Karpas-422 (cell line): Measurements from ENCODE around the gene HSD17B8. TPM values are rescaled to one million over a fixed set of nuclear protein-coding genes. Genes with fewer than 3 reads are reported as not detected.

Experiments used
- DNase-seq: peaks from one replicate; pipeline ENCODE4 v3.0.0-alpha.2; 2015
- H2AFZ ChIP-seq: fragments of 200-600 bp; sonication (generic); 2 replicates; pipeline ENCODE4 v1.6.1; 2014; ENCODE audit warnings: antibody characterized with exemption, low read length, mixed read lengths
- H3K27ac ChIP-seq: fragments of 200-600 bp; sonication (generic); 2 replicates; pipeline ENCODE4 v1.5.1; 2014; ENCODE audit warnings: mild to moderate bottlenecking, low read length, moderate library complexity
- H3K27me3 ChIP-seq: fragments of 200-600 bp; sonication (generic); 2 replicates; pipeline ENCODE4 v1.6.1; 2014; ENCODE audit warnings: low read length, mixed read lengths
- H3K36me3 ChIP-seq: fragments of 200-600 bp; sonication (generic); 2 replicates; pipeline ENCODE4 v1.6.1; 2014; ENCODE audit warnings: low read length, mixed read lengths; ENCODE audit not compliant: insufficient read depth
- H3K4me1 ChIP-seq: fragments of 200-600 bp; sonication (generic); 2 replicates; pipeline ENCODE4 v1.6.1; 2014; ENCODE audit warnings: mild to moderate bottlenecking, low read length, mixed read lengths
- H3K4me2 ChIP-seq: fragments of 200-600 bp; sonication (generic); 2 replicates; pipeline ENCODE4 v1.6.1; 2014; ENCODE audit warnings: low read length, low read depth, mild to moderate bottlenecking; ENCODE audit not compliant: poor library complexity, severe bottlenecking
- H3K4me3 ChIP-seq: fragments of 200-600 bp; sonication (generic); 2 replicates; pipeline ENCODE4 v1.5.1; 2014; ENCODE audit warnings: mild to moderate bottlenecking, antibody characterized with exemption, low read length, mixed read lengths
- H3K79me2 ChIP-seq: fragments of 200-600 bp; sonication (generic); 2 replicates; pipeline ENCODE4 v1.6.1; 2014; ENCODE audit warnings: mild to moderate bottlenecking, low read length, mixed read lengths
- H3K9ac ChIP-seq: fragments of 200-600 bp; sonication (generic); 2 replicates; pipeline ENCODE4 v1.6.0; 2014; ENCODE audit warnings: low read length
- H3K9me2 ChIP-seq: fragments of 200-600 bp; sonication (generic), shearing (Covaris generic); replicated peaks from 2 replicates; pipeline ENCODE4 v1.6.0; 2014; ENCODE audit warnings: mild to moderate bottlenecking, low read length, moderate library complexity; ENCODE audit not compliant: insufficient read depth
- H3K9me3 ChIP-seq: fragments of 300-700, 200-600 bp; sonication (generic); 2 replicates; pipeline ENCODE4 v1.6.1; 2014; ENCODE audit warnings: low read length, mixed read lengths
- H4K20me1 ChIP-seq: fragments of 200-600 bp; sonication (generic); 2 replicates; pipeline ENCODE4 v1.6.1; 2014; ENCODE audit warnings: mild to moderate bottlenecking, antibody characterized with exemption, low read length, low read depth; ENCODE audit not compliant: insufficient read depth
- total RNA-seq: library from RNA; depleted of rRNA; stranded (reverse); fragments of >200 nt; shearing (Covaris generic); gene quantifications from 2 replicates; pipeline ENCODE4 v1.2.3, GENCODE V29; 2014; ENCODE audit warnings: low replicate concordance

The HSD17B8 gene
- total RNA-seq, 1 experiment from 2014 or later: 15.5 TPM

DNA sequence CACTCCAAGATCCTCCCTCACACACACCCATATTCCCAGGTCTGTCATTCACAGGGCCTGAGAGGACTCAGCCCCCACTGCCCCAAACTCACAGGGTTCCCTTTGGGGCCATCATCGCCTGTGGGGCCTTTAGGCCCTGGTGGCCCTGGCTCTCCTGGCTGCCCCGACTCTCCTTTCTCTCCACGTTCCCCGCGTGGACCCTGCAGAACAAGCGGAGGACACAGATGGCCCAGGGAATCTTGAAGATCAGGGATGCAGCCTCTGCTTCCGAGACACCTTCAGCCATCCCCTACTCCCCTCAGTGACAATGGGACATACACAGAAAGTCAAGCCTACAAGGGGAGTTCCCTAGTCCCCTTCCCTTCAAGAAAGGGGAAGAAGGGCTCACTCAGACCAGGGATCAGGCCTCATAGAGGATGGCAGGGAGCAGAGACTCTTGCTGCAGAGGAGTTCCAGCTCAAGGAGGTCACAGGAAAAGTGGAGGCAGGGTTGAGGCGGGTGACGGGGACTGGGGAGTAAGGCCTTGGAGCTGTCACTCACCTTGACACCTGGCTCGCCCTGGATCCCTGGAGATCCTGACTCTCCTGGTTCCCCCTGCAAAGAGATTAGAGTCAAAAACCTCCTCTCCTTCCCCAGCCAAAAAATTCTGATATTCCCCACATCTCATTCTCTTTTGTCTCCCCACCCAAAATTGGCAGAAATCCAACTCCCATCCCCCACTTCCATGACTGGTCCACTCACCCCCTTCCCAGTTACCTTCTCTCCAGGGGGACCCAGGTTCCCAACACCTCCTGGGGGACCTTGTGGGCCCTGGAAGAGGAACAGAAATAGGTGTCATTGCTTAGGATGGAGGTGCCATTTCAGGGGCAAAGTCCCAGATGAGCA is 34.9 kb upstream of the HSD17B8 start:
- Histone ChIP-seq H3K36me3 (no peaks in the 10 kb centered on the region), H3K4me1 (peaks cover 17% of the 10 kb centered on the region), H3K27ac (no peak overlapping the region), H2AFZ (no peak overlapping the region), H3K4me2 (peak overlapping the region; percentile 47), H3K9ac (no peak overlapping the region), H3K79me2 (no peaks in the 10 kb centered on the region), H3K4me3 (no peak overlapping the region), H4K20me1 (no peaks in the 10 kb centered on the region), H3K27me3 (no peaks in the 10 kb centered on the region), H3K9me3 (no peaks in the 10 kb centered on the region), H3K9me2 (no peaks in the 10 kb centered on the region)
- DNase-seq: no peak

DNA sequence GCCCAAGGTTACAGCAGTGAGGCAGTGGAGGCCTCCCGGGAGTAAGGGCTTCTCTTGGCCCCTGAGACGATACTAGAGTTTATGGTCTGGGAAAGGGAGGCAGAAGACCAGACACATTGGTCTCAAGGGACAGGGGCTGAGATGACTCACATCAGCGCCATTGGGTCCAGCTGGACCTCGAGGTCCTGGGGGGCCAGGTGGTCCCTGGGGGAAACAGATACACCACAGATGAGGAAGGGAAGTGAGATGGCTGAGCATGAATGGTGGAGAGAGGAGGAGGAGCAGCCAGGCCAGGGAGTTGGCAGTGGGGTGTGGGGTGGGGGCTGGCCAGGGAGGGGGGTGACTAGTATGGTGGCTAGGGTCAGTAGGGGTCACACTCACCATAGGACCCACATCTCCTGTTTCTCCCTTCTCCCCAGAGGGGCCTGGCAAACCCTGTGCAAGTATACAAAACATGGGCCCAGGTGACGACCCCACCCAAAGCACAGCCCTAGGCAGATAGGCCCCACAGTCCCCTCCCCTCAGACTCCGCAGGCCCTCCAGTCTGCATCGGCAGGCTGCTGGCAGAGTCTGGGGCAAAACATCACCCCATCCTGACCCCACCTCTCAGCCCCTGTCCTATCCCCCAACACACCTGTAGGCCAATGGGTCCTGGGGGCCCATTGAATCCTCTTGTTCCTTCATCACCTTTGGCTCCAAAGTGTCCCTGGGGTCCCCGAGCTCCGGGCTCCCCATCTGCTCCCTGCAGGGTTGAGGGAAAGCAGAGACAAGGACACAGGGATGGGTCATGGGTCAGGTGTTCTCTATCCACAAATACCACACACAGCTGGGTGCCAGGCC is 34.1 kb upstream of the HSD17B8 start:
- peak; percentile 83 for DNase-seq

DNA sequence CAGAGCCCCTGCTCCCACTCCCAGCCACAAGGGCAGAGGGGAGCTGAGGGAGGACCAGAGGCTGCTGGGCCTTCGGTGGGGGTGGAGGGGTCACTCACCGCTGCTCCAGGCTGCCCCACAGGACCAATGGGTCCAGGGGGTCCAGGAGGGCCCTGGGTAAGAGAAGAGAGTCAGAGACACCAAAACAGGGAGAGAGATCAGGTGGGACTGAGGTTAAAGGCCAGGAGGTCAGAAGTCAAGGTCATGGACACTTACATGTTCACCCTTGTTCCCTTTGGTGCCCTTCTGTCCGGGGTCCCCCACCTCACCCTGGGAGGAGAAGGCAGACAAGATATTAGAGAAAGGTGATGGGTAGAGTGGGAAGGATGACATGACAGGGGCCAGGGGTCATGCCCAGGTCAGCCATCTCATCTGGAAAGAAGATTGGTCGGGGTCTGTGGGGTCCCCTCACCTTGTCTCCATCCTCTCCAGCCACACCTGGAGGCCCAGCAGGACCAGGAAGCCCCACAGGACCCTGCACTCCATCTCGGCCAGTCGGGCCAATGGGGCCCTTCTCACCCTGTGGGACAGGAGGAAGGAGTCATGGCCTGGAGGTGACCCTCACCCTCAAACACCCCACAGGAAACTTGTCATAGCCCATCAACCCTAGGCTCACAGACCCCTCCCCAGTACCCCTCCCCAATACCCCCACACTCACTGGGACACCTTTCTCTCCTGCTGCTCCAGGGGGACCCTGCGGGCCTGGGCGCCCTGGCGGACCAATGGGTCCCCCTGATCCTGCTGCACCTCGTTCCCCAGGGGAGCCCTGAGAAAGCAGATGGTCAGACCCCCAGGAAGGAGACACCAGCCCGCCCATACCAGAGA is 33.2 kb upstream of the HSD17B8 start:
- Histone ChIP-seq H2AFZ (no peak overlapping the region), H3K9me2 (no peaks in the 10 kb centered on the region), H3K36me3 (no peaks in the 10 kb centered on the region), H3K9ac (no peak overlapping the region), H3K27me3 (no peaks in the 10 kb centered on the region), H3K4me1 (peaks cover 17% of the 10 kb centered on the region), H4K20me1 (no peaks in the 10 kb centered on the region), H3K79me2 (no peaks in the 10 kb centered on the region), H3K4me2 (no peak overlapping the region), H3K4me3 (no peak overlapping the region), H3K27ac (no peak overlapping the region), H3K9me3 (no peaks in the 10 kb centered on the region)
- no peak for DNase-seq

More for the DNA sequence above, 34.1 kb upstream of the HSD17B8 start:
- H3K27ac ChIP-seq: no peak overlapping the region
- peaks cover 17% of the 10 kb centered on the region for H3K4me1 ChIP-seq
- no peak overlapping the region for H3K4me3 ChIP-seq
- H3K9me2 ChIP-seq: no peaks in the 10 kb centered on the region
- H3K9me3 ChIP-seq: no peaks in the 10 kb centered on the region
- no peaks in the 10 kb centered on the region for H3K79me2 ChIP-seq
- no peaks in the 10 kb centered on the region for H3K27me3 ChIP-seq
- no peaks in the 10 kb centered on the region for H3K36me3 ChIP-seq
- H3K4me2 ChIP-seq: peak overlapping the region; percentile 47
- H4K20me1 ChIP-seq: no peaks in the 10 kb centered on the region
- H2AFZ ChIP-seq: no peak overlapping the region
- H3K9ac ChIP-seq: no peak overlapping the region

DNA sequence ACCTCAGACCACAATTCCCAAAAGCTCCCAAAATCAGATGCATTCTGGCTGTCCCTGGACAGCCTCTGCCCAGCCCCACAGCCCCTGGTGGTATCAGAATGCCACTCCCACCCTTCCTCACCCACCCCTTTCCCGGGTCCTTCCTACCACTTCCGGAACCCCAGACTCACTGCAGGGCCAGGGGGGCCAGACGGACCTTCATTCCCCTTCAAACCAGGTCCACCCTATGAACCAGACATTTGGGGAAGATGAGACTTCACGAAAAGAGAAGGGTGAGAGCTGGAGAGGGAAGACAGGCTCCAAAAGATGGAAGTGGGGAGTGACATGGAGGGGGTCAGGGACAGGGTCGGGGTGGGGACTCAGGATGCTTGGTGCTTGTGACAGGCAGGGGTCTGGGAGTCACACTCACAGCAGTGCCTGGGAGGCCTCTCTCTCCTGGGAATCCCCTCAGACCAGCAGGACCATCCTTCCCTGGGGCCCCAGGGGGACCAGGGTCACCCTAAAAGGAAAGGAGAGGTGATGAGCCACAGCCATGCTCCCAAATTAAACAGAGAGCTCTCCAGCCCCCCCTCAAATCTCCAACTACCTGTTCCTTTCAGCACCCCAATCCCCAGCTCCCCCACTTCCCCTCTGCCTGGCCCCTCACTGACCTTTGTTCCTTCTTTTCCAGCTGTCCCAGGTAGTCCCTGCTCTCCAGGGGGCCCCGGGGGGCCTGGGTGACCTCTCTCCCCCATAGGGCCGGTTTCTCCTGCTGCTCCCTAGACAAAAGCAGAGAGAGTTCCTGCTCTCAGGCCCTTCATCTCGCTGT is 32.4 kb upstream of the HSD17B8 start:
- H3K4me3 ChIP-seq: no peak overlapping the region
- no peak for DNase-seq
- no peaks in the 10 kb centered on the region for H3K9me2 ChIP-seq

DNA sequence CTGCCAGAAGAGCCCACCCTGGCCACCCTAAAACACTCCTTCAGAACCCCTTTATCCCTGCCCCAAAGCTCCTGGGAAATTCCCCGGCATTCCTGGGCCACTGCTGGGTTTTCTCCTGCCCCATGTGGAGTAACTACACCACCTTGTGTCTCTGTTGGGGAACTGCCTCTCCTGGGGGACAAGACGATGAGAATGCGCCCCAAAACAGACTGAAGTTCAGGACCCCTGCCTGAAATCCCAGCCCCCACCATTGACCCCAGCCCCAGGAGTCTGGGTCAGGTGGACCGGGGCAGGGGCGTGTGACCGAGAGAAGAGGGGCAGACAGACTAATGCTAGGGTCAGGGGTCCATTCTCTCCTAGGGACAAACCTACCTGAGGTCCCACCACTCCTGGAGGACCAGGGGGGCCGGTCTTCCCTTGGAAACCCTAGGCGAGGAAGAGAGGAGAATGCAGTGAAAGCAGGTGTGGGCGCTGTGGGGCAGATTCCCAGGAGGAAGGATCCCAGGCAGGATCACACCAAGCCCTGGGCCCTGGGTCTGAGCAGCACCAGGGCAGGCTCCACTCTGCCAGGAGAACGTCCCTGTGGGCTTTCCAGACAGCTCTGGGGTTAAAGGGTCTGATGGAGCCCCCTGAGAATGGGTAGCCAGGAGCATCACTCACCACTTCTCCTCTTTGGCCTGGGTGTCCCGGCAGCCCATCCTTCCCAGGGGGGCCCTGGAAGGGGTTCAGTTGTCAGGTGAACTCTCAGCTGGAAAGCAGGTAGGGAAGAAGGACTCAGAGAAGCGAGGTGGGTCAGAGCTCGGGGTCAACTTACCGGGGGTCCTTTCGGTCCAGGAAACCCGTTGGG is 31.5 kb upstream of the HSD17B8 start:
- peak; percentile 67 for DNase-seq
- Histone ChIP-seq H3K27me3 (no peaks in the 10 kb centered on the region), H3K9me2 (no peaks in the 10 kb centered on the region), H3K4me3 (no peak overlapping the region), H3K79me2 (no peaks in the 10 kb centered on the region), H2AFZ (no peak overlapping the region), H3K36me3 (no peaks in the 10 kb centered on the region), H3K9ac (no peak overlapping the region), H4K20me1 (no peaks in the 10 kb centered on the region), H3K4me2 (no peak overlapping the region), H3K4me1 (peaks cover 17% of the 10 kb centered on the region), H3K27ac (no peak overlapping the region), H3K9me3 (no peaks in the 10 kb centered on the region)

More for the DNA sequence above, 32.4 kb upstream of the HSD17B8 start:
- no peaks in the 10 kb centered on the region for H3K79me2 ChIP-seq
- no peaks in the 10 kb centered on the region for H3K27me3 ChIP-seq
- no peak overlapping the region for H3K27ac ChIP-seq
- no peaks in the 10 kb centered on the region for H3K36me3 ChIP-seq
- H2AFZ ChIP-seq: no peak overlapping the region
- no peak overlapping the region for H3K9ac ChIP-seq
- no peaks in the 10 kb centered on the region for H3K9me3 ChIP-seq
- no peak overlapping the region for H3K4me2 ChIP-seq
- H4K20me1 ChIP-seq: no peaks in the 10 kb centered on the region
- peaks cover 17% of the 10 kb centered on the region for H3K4me1 ChIP-seq

DNA sequence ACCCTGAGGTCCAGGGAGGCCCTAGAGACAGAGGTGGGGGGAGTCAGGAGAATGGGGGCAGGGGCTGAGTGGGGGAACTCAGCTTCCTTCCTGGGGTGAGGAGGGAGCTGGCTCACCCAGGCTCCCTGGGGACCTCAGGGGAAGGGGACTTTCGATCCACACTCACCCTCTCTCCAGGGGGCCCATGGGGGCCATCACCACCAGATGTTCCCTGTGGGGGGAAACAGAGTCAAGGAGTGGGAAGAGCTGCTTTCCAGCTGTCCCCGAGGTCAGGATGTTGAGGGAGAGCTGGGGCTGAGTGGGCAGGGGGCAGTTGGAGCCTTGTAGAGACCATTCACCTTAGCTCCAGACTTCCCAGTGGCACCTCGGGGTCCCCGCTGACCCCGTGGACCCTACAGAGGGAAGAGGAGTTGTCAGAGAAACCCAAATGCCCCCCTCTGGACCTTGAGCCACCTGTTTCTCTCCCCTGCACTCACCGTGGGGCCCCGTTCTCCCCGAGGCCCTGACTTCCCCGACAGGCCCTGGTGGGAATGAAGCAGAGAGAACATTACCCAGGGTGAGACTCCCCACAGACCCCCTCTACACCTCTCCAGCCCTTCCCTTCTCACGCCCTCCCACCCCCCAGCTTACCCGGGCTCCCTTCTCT is 30.8 kb upstream of the HSD17B8 start:
- H3K36me3 ChIP-seq: no peaks in the 10 kb centered on the region
- H3K4me1 ChIP-seq: peaks cover 17% of the 10 kb centered on the region
- H3K27me3 ChIP-seq: no peaks in the 10 kb centered on the region
- no peaks in the 10 kb centered on the region for H3K9me3 ChIP-seq
- H3K27ac ChIP-seq: no peak overlapping the region
- no peaks in the 10 kb centered on the region for H3K9me2 ChIP-seq
- H4K20me1 ChIP-seq: no peaks in the 10 kb centered on the region
- no peak overlapping the region for H3K4me3 ChIP-seq
- H2AFZ ChIP-seq: no peak overlapping the region
- no peaks in the 10 kb centered on the region for H3K79me2 ChIP-seq
- H3K9ac ChIP-seq: no peak overlapping the region
- H3K4me2 ChIP-seq: no peak overlapping the region
- no peak for DNase-seq
